ENCODE results near the gene TACC3.

Gene TACC3

GRCh38 chr4:1762264-1763010 lies 41.1 kb downstream of the TACC3 start:
- DNase-seq: no peak

- no peak for DNase-seq
Measured at GRCh38 chr4:1763070-1763549, 41.8 kb downstream of the TACC3 start.

- no peak for DNase-seq
Measured at GRCh38 chr4:1763550-1764080, 42.3 kb downstream of the TACC3 start.

GRCh38 chr4:1764670-1765069 lies 43.3 kb downstream of the TACC3 start:
- DNase-seq: no peak

GRCh38 chr4:1765409-1766072 lies 44.2 kb downstream of the TACC3 start:
- no peak for DNase-seq

GRCh38 chr4:1766106-1767060 lies 45.1 kb downstream of the TACC3 start:
- no peak for DNase-seq

- no peak for DNase-seq
Measured at GRCh38 chr4:1767061-1767769, 45.9 kb downstream of the TACC3 start.

- DNase-seq: no peak
Measured at GRCh38 chr4:1767770-1768366, 46.5 kb downstream of the TACC3 start.

- DNase-seq: no peak
Measured at GRCh38 chr4:1768367-1769034, 47.2 kb downstream of the TACC3 start.

- DNase-seq: no peak
Measured at GRCh38 chr4:1769692-1770091, 48.4 kb downstream of the TACC3 start.

GRCh38 chr4:1770245-1770644 lies 48.9 kb downstream of the TACC3 start:
- DNase-seq: no peak

- no peak for DNase-seq
Measured at GRCh38 chr4:1770791-1771231, 49.5 kb downstream of the TACC3 start.

GRCh38 chr4:1771555-1772305 lies 50.4 kb downstream of the TACC3 start:
- no peak for DNase-seq

- DNase-seq: no peak
Measured at GRCh38 chr4:1772853-1773538, 51.7 kb downstream of the TACC3 start.

GRCh38 chr4:1773754-1774153 lies 52.4 kb downstream of the TACC3 start:
- no peak for DNase-seq

GRCh38 chr4:1775731-1776500 lies 54.6 kb downstream of the TACC3 start:
- no peak for DNase-seq

GRCh38 chr4:1776521-1777161 lies 55.3 kb downstream of the TACC3 start:
- DNase-seq: no peak

Measured in effector CD8-positive, alpha-beta T cell (primary cell).